ENCODE results near the gene SFXN3.

The SFXN3 gene

GRCh38 chr10:101080933-101081931, 50.2 kb downstream of the SFXN3 start:
- no peak for DNase-seq

- DNase-seq, result no peak
Measured at GRCh38 chr10:101085846-101086245, 54.8 kb downstream of the SFXN3 start.

DNA sequence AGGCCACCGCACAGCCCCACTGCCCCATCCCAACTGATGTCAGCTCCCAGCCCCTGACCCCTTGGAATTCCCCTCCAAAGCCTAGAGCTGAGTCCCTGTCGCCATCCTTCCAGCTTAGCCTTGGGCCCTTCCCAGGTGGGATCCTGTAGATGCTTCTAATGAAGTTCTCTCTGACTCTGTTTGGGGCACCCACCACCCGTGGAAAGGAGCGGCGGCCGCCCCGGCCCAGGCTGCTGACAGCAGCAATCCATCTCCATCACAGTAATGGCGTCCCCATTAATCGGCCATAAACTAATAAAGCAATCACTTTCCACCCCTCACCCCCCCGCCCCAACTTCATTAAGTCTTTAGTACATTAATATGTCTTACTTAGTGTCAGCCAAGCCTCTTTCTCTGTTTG, 56.3 kb downstream of the SFXN3 start:
- DNase-seq, result no peak

GRCh38 chr10:101087965-101088364, 56.9 kb downstream of the SFXN3 start:
- no peak for DNase-seq

DNA sequence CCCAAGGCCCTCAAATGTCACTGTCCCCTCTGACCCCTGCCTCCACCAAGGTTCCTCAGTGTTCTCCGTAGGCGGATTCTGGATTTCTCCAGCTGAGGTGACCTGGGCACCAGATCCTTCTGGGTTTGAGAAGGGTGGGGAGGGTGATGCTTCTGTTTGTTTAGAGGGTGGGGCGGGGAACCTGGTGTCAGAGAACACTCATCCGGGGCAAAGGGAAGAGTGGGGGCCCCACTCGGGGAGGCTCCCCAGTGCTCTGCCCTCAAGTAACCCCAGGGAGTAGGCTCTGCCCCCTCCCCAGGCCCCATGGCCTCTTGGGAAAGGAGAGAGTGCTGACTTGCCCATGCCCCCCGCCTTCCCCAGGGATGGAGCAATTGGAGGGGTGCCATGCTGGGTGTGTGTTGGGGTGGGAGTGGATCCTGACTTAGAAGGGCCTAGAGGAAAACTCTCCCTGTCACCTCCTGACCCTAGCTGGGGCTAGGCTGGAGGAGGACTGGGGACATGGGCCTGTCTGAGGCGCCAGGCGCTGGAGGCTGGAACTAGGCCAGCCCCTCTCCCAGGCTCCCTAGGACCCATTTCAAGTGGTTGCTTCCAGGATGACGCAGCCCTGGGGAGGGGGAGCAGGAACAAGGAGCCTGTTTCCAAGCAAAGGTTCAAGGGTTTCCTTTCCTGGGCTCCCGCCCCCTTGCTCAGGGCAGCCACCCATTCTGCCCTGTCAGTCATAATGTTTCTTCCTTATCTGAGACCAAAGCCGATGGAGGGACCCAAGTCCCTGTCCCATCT, 58.7 kb downstream of the SFXN3 start:
- no peak for DNase-seq

DNA sequence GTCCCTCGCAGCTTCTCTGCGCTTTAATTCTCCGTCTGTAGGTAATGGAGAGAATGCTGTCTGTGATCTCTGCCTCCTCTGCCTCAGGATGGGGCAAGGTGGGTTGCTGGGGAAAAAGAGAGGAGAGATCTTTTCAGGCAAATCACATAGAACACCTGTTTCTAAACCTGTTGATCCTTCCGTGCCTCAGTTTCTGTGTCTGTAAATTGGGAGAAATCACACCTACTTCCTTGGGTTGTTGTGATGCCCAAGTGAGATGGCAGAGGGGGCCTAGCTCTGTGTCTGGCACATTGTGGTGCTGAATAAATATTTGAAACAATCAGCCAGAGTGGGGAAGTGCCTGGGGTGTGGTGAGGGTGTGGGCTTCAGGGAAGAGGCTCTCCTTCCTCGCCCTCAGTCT, 59.6 kb downstream of the SFXN3 start:
- DNase-seq, result no peak
